Measurements from ENCODE around the gene B3GNT3.

The B3GNT3 gene

DNA sequence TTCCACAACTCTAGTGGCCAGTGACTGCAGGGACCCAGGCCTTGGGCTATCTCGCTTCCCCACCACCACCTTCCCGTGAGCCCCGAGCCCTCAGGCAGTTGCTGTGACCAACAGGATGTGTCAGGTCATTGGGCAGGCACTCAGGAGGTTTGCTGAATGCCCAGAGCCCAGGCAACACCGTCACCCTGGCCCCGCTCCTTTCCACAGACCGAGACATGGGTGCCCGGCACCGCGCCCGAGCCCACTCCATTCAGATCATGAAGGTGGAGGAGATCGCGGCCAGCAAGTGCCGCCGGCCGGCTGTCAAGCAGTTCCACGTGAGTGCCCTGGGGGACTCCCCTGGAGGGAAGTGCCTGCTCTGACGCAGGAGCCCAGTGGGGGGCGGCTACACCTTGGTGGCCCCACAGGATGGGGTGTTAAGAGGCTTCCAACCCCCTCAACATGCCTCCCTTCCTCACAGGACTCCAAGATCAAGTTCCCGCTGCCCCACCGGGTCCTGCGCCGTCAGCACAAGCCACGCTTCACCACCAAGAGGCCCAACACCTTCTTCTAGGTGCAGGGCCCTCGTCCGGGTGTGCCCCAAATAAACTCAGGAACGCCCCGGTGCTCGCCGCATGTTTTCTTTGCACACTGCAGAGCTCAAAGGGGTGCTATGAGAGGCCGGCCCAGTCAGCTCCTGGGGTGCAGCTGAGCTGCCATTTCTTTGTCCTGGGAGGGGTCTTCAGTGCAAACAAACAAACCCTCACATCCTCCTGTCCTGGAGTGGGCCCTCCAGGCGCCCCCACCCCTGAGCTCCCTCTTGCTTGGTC, 68.0 kb downstream of the B3GNT3 start:
- no peak for DNase-seq
